Liver (tissue), 9 donors: ENCODE results near the gene VPS39. TPM values are rescaled to one million over a fixed set of nuclear protein-coding genes. Genes with fewer than 3 reads are reported as not detected.
"Not testable (repeated sequence)": the region's sequence is repeated elsewhere in the genome, so short reads cannot be mapped to it uniquely, and the experiment has no call there.

Experiments
- DNase-seq: peaks from one replicate; pipeline ENCODE4 v3.0.0-alpha.2; 2017; ENCODE audit warnings: low spot score
- H3K27ac ChIP-seq, 2 donors: one replicate each; pipeline ENCODE4 v1.7.0; 2013; ENCODE audit warnings: inconsistent platforms in 2 of 2, low read length in 2 of 2, control low read depth in 1 of 2, low read depth in 1 of 2, mild to moderate bottlenecking in 1 of 2
- H3K27me3 ChIP-seq, 4 donors: one replicate each; pipeline versions ENCODE4 v1.6.1 to v1.7.0; 2013; ENCODE audit warnings: low read length in 3 of 4, inconsistent platforms in 1 of 4, mild to moderate bottlenecking in 1 of 4, moderate library complexity in 1 of 4; ENCODE audit not compliant: control insufficient read depth in 4 of 4, insufficient read depth in 4 of 4
- H3K36me3 ChIP-seq, 4 donors: one replicate each; pipeline versions ENCODE4 v1.6.1 to v1.7.0; 2013; ENCODE audit warnings: low read length in 3 of 4, mild to moderate bottlenecking in 3 of 4, low read depth in 1 of 4, moderate library complexity in 1 of 4; ENCODE audit not compliant: control insufficient read depth in 4 of 4, insufficient read depth in 3 of 4
- H3K4me1 ChIP-seq, 4 donors: one replicate each; pipeline versions ENCODE4 v1.6.1 to v1.7.0; 2013; ENCODE audit warnings: low read length in 3 of 4, mild to moderate bottlenecking in 3 of 4, moderate library complexity in 1 of 4; ENCODE audit not compliant: control insufficient read depth in 4 of 4, insufficient read depth in 4 of 4
- H3K4me3 ChIP-seq, 3 donors: one replicate each; pipeline versions ENCODE4 v1.6.1 to v1.7.0; 2013; ENCODE audit warnings: low read length in 3 of 3, control low read depth in 1 of 3, low read depth in 1 of 3, mild to moderate bottlenecking in 1 of 3
- H3K9ac ChIP-seq, 2 donors: one replicate each; pipeline ENCODE4 v1.7.0; 2013; ENCODE audit warnings: low read length in 2 of 2, mild to moderate bottlenecking in 2 of 2, moderate library complexity in 2 of 2, control low read depth in 1 of 2, low read depth in 1 of 2
- H3K9me3 ChIP-seq, 4 donors: one replicate each; pipeline versions ENCODE4 v1.6.1 to v1.7.0; 2013; ENCODE audit warnings: low read length in 3 of 4; ENCODE audit not compliant: control insufficient read depth in 4 of 4
- ATF3 ChIP-seq: IDR thresholded peaks from 2 replicates; pipeline ENCODE4 v1.6.1; 2016; ENCODE audit warnings: antibody characterized with exemption
- CTCF ChIP-seq: fragments of 150-350 bp; IDR thresholded peaks from 2 replicates; pipeline ENCODE4 v1.5.1; 2017; ENCODE audit warnings: improper control_type of control experiment, low read depth, low read length; ENCODE audit not compliant: missing input control
- FOXA1 ChIP-seq: IDR thresholded peaks from 2 replicates; pipeline ENCODE4 v1.6.1; 2016; ENCODE audit warnings: antibody characterized with exemption
- FOXA2 ChIP-seq: IDR thresholded peaks from 2 replicates; pipeline ENCODE4 v1.6.1; 2016; ENCODE audit warnings: antibody characterized with exemption
- MAX ChIP-seq: IDR thresholded peaks from 2 replicates; pipeline ENCODE4 v1.6.1; 2016; ENCODE audit warnings: antibody characterized with exemption
- NR2F2 ChIP-seq: IDR thresholded peaks from 2 replicates; pipeline ENCODE4 v1.6.1; 2016; ENCODE audit warnings: antibody characterized with exemption
- RAD21 ChIP-seq, 2 donors: IDR thresholded peaks; 2 replicates each; pipeline ENCODE4 v1.6.1; 2016; ENCODE audit warnings: antibody characterized with exemption in 2 of 2, mild to moderate bottlenecking in 2 of 2
- REST ChIP-seq: IDR thresholded peaks from 2 replicates; pipeline ENCODE4 v1.6.1; 2016; ENCODE audit warnings: antibody characterized with exemption, mild to moderate bottlenecking
- WGBS: extraction: QIAGEN DNeasy Blood & Tissue Kit; methylation state at CpG from one replicate; pipeline ENCODE4 v1.1.7; 2013; 5-methylcytosine and 5-hydroxymethylcytosine counted together
- polyA plus RNA-seq, 2 donors: library from polyadenylated mRNA; stranded (reverse) in 1 of 2; unstranded in 1 of 2; fragments of 200-250 nt in 1 of 2; fragments of >200 nt in 1 of 2; fragmentation: Nextera tagmentation in 1 of 2; extraction: Ambion mirVana in 1 of 2; gene quantifications; one replicate each; pipeline versions ENCODE4 v1.2.1 to v1.2.3, GENCODE V29; 2013 to 2015
- total RNA-seq, 2 donors: library from RNA; depleted of rRNA; stranded (reverse); fragments of >200 nt; gene quantifications; one replicate each; pipeline ENCODE4 v1.2.3, GENCODE V29; 2014
- donor health status: healthy.
- donor health status: healthy.
- donor health status: healthy.
- donor health status: healthy.
- donor health status: healthy.

The VPS39 gene
- total and polyA plus RNA-seq, 4 donors: 11.1 to 41.2 (median 16.8) TPM

DNA sequence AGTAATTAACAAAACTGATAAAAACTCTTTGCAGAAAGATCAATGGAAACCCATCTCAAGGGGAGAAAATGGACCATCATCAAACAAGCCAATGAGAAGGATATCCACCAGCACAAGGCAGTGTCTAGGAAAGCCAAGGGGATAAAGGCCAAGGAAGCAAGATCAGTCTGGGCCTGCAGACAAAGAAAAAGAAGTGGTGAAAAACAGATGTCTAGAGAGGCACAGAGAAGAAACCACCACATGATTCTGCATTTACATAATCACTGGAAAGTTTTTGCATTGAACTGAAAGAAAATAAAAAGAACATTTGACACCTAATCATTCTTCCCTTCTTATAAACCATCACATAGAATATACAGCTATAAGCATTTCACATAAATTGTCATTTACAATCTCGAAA is 23.0 kb upstream of the VPS39 start (continued):
- no peak for TF ChIP-seq REST
- TF ChIP-seq RAD21 (IDR thresholded peaks at IDR 0.05): no peak
- TF ChIP-seq FOXA2: no peak

DNA sequence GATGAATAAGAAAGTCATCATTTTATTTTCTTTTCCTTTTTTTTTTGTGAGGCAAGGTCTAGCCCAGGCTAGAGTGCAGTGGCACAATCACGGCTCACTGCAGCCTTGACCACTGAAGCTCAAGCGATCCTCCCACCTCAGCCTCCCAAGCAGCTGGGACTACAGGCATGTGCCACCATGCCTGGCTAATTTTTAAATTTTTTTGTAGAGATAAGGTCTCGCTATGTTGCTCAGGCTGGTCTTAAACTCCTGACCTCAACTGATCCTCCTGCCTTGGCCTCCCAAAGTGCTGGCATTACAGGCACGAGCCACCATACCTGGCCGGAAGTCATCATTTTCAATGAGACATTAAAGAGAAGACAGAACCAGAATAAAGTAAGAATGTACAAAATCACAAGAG is 20.9 kb upstream of the VPS39 start:
- H3K9ac ChIP-seq, H3K27me3 ChIP-seq, H3K4me1 ChIP-seq, H3K9me3 ChIP-seq, DNase-seq, H3K4me3 ChIP-seq, H3K27ac ChIP-seq: not testable (repeated sequence)
- 97% methylated on average over 5 of the region's 5 CpGs for WGBS
- H3K36me3 ChIP-seq: peaks cover 7 to 52% (median 50%) of the 10 kb centered on the region in 4 donors

GRCh38 chr15:42228036-42228435 is 19.9 kb upstream of the VPS39 start:
- WGBS: 30% methylated on average over 1 of the region's 1 CpG
- no peak for DNase-seq
- TF ChIP-seq ATF3 (no peak), FOXA1 (no peak), CTCF (no peak), NR2F2 (no peak), RAD21 (IDR thresholded peaks at IDR 0.05) (no peak), MAX (no peak), REST (no peak)
- no peak overlapping the region for H3K9ac ChIP-seq
- H3K27ac ChIP-seq: no peak overlapping the region
- no peaks in the 10 kb centered on the region for H3K27me3 ChIP-seq
- H3K4me1 ChIP-seq: no peaks in the 10 kb centered on the region
- peaks cover 4 to 52% (median 51%) of the 10 kb centered on the region in 4 donors for H3K36me3 ChIP-seq
- H3K4me3 ChIP-seq: no peak overlapping the region
- no peaks in the 10 kb centered on the region for H3K9me3 ChIP-seq
